Osteoblast (primary cell): ENCODE data around the gene EPHA6. TPM values are rescaled to one million over a fixed set of nuclear protein-coding genes. Genes with fewer than 3 reads are reported as not detected.

Source experiments
- DNase-seq: peaks from one replicate; pipeline ENCODE4 v3.0.0; 2011; ENCODE audit warnings: low spot score, mixed read lengths; ENCODE audit not compliant: insufficient read length; ENCODE audit errors: missing footprints
- H2AFZ ChIP-seq: 2 replicates; pipeline ENCODE4 v1.6.0; 2011; ENCODE audit warnings: mild to moderate bottlenecking, low read length
- H3K27ac ChIP-seq: 2 replicates; pipeline ENCODE4 v1.5.1; 2011; ENCODE audit warnings: mild to moderate bottlenecking, low read depth, low read length, moderate library complexity
- H3K27me3 ChIP-seq: 2 replicates; pipeline ENCODE4 v1.6.0; 2012; ENCODE audit warnings: mild to moderate bottlenecking, control low read depth, inconsistent platforms, low read length, moderate library complexity; ENCODE audit not compliant: insufficient read depth
- H3K36me3 ChIP-seq: 2 replicates; pipeline ENCODE4 v1.5.1; 2011; ENCODE audit warnings: mild to moderate bottlenecking, low read length, control low read depth, moderate library complexity; ENCODE audit not compliant: insufficient read depth
- H3K4me1 ChIP-seq: 2 replicates; pipeline ENCODE4 v1.5.1; 2011; ENCODE audit warnings: mild to moderate bottlenecking, low read length, control low read depth, moderate library complexity; ENCODE audit not compliant: insufficient read depth
- H3K4me2 ChIP-seq: 2 replicates; pipeline ENCODE4 v1.6.0; 2011; ENCODE audit warnings: mild to moderate bottlenecking, low read length; ENCODE audit not compliant: insufficient read depth
- H3K4me3 ChIP-seq: fragments of 200-600 bp; sonication (generic); 3 replicates; pipeline ENCODE4 v1.5.1; 2012; ENCODE audit warnings: mild to moderate bottlenecking, low read length, inconsistent platforms; ENCODE audit not compliant: insufficient read depth
- H3K79me2 ChIP-seq: 2 replicates; pipeline ENCODE4 v1.6.0; 2012; ENCODE audit warnings: mild to moderate bottlenecking, low read length, control low read depth, inconsistent platforms; ENCODE audit not compliant: insufficient read depth
- H3K9me3 ChIP-seq: 2 replicates; pipeline ENCODE4 v1.5.1; 2011; ENCODE audit warnings: low read depth, low read length, control low read depth
- H4K20me1 ChIP-seq: 2 replicates; pipeline ENCODE4 v1.6.0; 2012; ENCODE audit warnings: mild to moderate bottlenecking, low read length, control low read depth; ENCODE audit not compliant: insufficient read depth
- total RNA-seq: library from RNA; depleted of rRNA; stranded (reverse); fragments of >200 nt; gene quantifications from 2 replicates; pipeline ENCODE4 v1.2.3, GENCODE V29; 2012
- TF ChIP-seq, protein P1 (sequence below): IDR thresholded peaks from 2 replicates; pipeline ENCODE4 v1.5.1; 2011; ENCODE audit warnings: mild to moderate bottlenecking, low read depth, low read length, moderate library complexity; ENCODE audit errors: extremely low read depth

EPHA6 gene
- total RNA-seq, 1 donor: not detected

DNA sequence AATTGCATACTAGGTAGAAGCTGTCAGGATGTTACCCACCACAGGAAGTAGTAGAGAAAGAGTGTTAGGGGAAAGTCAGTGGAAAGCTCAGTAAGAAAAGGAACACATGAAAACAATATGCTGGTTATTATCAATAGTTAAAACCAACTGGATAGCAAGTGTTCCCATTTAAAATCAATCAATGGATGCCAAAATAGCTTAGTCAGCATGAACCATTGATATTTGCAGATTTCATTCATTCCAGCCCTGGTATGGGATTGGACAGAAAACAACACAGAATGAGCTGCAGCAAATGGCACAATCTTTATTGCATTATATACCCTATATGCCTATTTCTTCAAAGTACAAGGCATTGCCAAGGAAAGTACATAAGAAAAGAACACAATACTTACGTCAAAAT, 293.7 kb downstream of the EPHA6 start:
- Histone ChIP-seq H3K79me2 (no peaks in the 10 kb centered on the region), H3K27me3 (no peaks in the 10 kb centered on the region), H3K27ac (no peak overlapping the region), H3K4me1 (no peaks in the 10 kb centered on the region), H3K4me2 (no peak overlapping the region), H4K20me1 (no peaks in the 10 kb centered on the region), H3K36me3 (no peaks in the 10 kb centered on the region), H3K9me3 (peaks cover 3% of the 10 kb centered on the region), H2AFZ (no peak overlapping the region), H3K4me3 (no peak overlapping the region)
- DNase-seq: no peak
- TF ChIP-seq, protein P1, sequence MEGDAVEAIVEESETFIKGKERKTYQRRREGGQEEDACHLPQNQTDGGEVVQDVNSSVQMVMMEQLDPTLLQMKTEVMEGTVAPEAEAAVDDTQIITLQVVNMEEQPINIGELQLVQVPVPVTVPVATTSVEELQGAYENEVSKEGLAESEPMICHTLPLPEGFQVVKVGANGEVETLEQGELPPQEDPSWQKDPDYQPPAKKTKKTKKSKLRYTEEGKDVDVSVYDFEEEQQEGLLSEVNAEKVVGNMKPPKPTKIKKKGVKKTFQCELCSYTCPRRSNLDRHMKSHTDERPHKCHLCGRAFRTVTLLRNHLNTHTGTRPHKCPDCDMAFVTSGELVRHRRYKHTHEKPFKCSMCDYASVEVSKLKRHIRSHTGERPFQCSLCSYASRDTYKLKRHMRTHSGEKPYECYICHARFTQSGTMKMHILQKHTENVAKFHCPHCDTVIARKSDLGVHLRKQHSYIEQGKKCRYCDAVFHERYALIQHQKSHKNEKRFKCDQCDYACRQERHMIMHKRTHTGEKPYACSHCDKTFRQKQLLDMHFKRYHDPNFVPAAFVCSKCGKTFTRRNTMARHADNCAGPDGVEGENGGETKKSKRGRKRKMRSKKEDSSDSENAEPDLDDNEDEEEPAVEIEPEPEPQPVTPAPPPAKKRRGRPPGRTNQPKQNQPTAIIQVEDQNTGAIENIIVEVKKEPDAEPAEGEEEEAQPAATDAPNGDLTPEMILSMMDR: no peak

DNA sequence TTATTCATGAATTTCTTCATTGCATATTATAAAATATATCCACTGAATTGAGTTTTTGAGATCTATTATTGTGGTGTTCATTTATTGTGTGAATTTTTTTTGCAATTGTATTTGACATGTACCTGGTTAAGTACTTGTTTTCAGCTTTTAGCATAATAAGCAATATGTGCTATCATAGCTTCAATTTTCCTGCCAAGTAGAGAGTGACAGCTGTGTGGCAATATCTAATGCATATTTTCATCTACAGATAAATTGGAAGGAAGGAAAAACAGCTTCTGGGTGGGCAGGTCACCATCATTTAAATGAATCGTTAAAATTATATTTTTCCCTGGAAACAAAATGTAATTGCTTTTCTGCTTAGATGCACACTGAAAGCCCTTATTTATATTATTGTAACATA, 296.9 kb downstream of the EPHA6 start:
- Histone ChIP-seq H3K4me2 (no peak overlapping the region), H4K20me1 (no peaks in the 10 kb centered on the region), H3K4me3 (no peak overlapping the region), H3K27ac (no peak overlapping the region), H3K27me3 (no peaks in the 10 kb centered on the region), H2AFZ (no peak overlapping the region), H3K4me1 (no peaks in the 10 kb centered on the region), H3K79me2 (no peaks in the 10 kb centered on the region), H3K36me3 (no peaks in the 10 kb centered on the region), H3K9me3 (peaks cover 5% of the 10 kb centered on the region)
- no peak for DNase-seq
- TF ChIP-seq, protein P1: no peak

DNA sequence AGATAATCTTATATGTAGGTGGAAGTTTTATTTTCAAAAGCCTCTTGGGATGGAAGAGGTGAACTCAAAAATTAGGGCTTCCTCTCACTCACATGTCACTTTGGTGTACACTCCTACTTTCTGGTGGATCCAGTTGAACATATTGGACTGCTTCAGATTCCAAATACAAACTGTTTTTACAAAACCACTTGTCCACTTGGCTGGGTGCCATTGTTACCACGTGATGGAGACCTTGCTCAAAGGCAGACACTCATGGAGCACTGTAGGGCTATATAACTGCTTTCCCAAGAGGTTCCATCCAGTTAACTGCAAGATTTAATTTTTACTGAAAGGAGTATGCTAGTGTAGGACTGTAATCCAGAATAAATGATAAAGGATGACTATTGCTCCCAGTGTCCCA, 307.0 kb downstream of the EPHA6 start:
- no peaks in the 10 kb centered on the region for H3K4me1 ChIP-seq
- no peak overlapping the region for H3K27ac ChIP-seq

DNA sequence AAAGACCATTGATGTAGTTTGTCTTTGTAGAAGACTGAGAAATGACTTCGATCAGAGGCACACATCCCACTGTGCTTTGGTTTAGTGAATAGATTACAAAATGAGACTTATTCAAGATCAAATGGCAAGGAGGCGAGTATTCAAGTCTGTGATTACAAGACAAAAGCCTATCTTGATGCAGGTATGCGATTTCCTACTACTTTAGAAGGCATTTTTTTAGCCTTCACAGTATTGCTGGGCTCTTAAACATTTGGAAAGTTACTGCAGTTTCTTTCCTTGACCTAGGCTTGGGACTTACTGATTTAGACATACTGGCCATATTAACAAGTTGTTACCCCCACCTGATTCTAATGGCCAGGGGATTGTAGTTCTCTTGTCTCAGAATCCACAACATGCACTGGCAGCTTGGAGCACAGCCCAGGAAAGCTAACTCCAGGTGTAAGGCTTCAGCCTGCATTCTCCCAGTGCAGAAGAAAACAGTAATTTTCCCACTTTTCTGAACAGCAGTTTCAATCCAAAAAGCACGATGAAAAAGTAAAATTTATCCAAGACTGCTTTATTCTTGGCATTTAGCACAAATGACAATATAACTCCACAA, 311.6 kb downstream of the EPHA6 start:
- H3K4me1 ChIP-seq: no peaks in the 10 kb centered on the region
- no peaks in the 10 kb centered on the region for H3K27me3 ChIP-seq
- no peaks in the 10 kb centered on the region for H4K20me1 ChIP-seq
- no peak overlapping the region for H3K4me2 ChIP-seq
- DNase-seq: no peak
- no peak overlapping the region for H3K27ac ChIP-seq
- H3K4me3 ChIP-seq: no peak overlapping the region
- H2AFZ ChIP-seq: no peak overlapping the region
- no peaks in the 10 kb centered on the region for H3K36me3 ChIP-seq
- H3K79me2 ChIP-seq: no peaks in the 10 kb centered on the region
- TF ChIP-seq, protein P1: no peak
- peaks cover 3% of the 10 kb centered on the region for H3K9me3 ChIP-seq

More for the DNA sequence above, 307.0 kb downstream of the EPHA6 start:
- TF ChIP-seq, protein P1: no peak
- Histone ChIP-seq H3K4me3 (no peak overlapping the region), H3K36me3 (no peaks in the 10 kb centered on the region), H4K20me1 (no peaks in the 10 kb centered on the region), H3K4me2 (no peak overlapping the region), H3K9me3 (peaks cover 3% of the 10 kb centered on the region), H2AFZ (no peak overlapping the region), H3K79me2 (no peaks in the 10 kb centered on the region), H3K27me3 (no peaks in the 10 kb centered on the region)
- DNase-seq: no peak
